NCI-H146 treated with DMSO at 0.1 percent for 48 hours (cell line): ENCODE results near the gene GLIS1.

Experiments used
- DNase-seq: peaks from one replicate; lab custom pipeline; 2025; ENCODE audit not compliant: unreplicated experiment; lab: John Stamatoyannopoulos, UW

Gene GLIS1

DNA sequence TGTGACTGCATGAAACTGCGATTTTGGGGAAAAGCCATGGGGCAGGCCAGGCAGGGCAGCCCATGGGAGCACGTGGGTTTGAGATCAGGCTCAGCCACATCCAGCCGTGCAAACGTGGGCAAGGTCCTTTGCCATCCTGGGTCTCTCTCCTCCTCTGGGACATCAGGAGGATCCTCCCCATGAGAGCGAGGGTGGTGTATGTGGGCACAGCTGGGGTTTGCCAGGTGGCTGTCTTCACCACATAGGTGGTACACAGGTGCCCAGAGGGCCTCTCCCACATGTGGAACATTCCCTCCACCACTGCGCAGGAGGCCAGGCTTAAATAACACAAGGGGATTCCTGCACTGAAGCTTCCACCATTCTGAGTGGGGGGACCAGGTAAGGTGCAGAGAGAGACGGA lies 143.1 kb downstream of the GLIS1 start:
- no peak for DNase-seq

DNA sequence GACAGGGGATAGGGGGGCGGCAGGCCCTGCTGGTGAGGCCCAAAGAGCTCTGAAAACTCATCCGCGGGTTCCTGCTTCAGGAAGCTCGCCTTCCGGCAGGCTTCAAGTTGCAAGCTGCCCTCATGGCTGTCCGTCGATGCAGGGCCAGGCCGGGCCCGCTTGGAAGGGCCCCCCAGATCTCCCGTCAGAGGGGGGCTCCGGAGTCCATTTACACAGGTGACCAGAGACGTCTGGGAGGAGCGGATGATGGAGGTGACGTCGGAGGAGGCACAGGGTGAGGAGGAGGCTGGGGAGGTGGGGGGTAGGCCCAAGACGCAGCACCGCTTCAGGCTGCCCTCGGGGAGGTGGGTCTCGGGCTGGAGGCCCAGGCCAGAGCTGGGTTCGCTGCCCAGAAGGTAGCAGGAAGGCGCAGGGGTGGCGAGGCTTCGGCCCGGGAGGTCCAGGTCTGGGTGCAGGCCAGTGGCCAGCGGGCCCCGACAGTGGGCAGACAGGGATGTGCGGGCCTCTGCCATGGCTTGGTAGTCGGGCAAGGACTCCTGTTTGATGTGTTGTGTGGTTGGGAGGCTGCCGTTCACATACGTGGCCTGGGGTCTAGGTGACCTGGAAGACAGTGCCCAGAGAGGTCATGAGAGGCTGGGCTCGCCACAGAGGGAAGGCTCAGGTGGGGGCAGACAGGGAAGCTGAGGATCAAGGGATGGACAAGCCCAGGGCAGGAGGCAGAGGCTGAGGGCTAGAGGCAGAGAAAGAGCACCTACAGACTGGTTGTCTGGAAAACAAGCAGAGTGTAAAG lies 144.4 kb downstream of the GLIS1 start:
- DNase-seq: no peak

GRCh38 chr1:53593758-53594380 lies 145.1 kb downstream of the GLIS1 start:
- DNase-seq: no peak

DNA sequence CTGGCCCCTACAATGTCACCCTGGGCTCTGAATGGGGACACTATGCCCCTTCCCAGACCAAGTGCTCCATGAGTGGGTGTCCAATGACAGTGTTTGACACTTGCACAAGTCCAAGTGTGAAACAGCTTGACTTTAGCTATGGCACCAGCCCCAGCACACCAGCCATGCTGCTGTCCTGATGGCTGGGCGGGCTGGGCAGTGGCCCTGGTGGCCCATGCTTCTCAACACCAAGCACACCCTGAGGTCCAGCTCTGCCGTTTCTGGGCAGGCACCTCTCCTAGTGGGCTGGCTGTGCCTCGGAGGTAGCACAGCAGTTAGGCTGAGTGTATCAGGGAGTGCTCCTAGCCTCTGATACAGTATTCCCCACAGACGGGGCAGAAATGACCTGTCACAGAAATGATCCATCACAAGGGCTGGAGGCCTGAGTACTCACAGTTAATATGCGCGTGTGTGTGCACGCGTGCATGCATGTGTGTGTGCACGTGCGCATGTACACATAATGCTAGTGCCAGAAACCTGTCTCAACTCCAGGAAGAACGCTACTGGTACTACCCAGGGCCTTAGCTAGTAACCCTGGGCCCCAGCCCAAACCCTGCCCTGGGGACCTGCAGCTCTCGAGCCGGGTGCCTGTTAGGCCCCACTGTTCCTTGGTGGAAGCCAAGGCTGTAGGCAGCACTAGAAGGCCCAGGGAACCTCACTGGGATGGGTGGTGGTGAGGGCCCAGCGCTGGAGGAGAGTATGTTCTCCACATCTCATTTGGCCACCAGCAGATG lies 145.8 kb downstream of the GLIS1 start:
- DNase-seq: no peak

GRCh38 chr1:53592521-53592982 lies 146.4 kb downstream of the GLIS1 start:
- DNase-seq: peak; percentile 6

DNA sequence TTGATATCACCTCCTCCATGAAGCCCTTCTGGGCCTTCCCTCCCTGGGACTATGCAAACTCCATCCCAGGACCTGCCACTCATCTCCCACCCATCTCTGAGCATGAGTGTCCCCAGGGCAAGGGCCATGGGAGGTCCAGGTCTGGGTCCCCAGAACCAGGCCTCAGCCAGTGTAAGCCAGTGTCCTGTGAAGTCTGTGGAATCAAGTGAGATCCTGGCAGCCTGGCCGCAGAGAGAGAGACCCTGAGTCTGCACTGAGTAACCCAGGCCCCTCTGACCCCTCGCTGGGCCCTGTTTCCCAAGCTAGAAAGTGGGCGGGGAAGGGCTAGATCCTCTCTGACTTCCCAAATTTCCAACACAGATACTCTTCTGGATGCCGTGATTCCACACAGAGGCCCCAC lies 147.0 kb downstream of the GLIS1 start:
- no peak for DNase-seq

GRCh38 chr1:53590531-53591515 lies 148.1 kb downstream of the GLIS1 start:
- DNase-seq: no peak

- DNase-seq: no peak
Observed at GRCh38 chr1:53590104-53590503, 148.9 kb downstream of the GLIS1 start.

GRCh38 chr1:53589043-53589887 lies 149.7 kb downstream of the GLIS1 start:
- DNase-seq: no peak

DNA sequence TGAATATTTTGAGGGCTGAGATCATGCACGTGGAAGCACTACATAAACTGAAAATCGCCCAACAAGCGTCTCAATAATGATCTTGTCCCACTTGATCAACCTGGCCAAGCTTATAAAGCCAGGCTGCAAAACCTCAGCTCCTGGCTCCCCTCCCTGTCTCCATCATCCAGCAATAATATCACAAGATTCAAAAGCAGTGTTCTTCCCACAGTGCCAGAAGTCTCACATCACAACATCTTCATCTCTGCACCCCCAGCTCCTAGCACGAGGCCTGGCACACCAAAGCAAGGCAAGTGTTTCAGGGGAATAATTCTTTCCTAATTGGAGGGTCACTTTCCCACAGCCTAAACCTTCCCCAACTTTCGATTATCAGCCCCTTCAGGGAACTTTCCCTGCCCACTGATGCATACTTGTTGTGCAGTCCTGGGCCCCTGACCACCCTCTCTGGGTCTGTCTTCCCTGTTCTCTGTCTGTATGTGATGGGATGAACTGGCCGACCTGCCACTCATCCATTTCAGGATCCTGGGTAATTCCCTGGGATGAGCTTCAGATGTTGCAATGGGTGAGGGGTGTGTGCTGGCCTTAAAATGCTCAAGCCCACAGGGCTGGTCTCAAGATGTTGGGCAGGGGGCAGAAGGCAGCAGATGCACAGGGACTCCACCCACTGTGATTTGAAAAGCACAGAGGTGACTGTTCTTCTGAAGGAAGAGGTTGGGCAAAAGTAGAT lies 150.7 kb downstream of the GLIS1 start:
- DNase-seq: no peak

GRCh38 chr1:53587252-53587988 lies 151.5 kb downstream of the GLIS1 start:
- no peak for DNase-seq

DNA sequence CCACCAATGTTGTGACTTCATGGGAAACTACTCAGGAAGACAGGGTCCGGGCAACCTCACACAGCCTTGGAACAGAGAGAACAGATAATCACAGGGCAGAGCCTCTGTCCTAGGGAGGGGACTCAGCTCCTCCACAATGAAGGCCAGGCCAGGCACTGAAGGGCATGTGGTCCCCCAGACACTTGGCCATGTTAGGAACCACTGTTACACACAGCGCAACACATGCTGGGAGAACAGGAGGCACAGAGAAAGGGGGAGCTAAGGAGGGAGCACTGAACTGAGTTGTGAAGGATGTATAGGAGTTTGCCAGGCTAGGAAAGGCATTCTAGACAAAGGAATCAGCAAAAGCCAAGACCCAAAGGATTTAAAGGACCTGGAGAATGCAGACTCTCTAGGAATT lies 152.2 kb downstream of the GLIS1 start:
- DNase-seq: no peak

- DNase-seq: no peak
Observed at GRCh38 chr1:53585565-53585964, 153.4 kb downstream of the GLIS1 start.

DNA sequence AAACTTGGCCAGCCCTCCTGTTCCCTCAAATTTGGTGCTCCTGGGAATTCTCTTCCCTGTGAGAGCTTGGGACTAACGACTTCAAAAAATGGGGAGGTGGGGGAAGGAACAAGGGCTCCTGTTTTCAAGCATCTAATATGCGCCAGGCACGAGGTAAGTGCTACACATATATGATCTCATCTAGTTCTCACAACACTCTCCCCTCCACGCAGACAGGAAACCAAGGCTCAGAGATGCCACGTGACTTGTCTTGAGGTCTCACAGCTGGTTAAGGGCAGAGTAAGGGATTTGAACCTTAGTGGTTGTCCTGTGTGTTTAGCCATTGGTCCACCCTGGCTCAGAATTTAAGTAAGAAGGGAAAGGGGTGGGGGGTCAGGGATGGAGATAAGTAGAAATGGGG lies 153.8 kb downstream of the GLIS1 start:
- no peak for DNase-seq

- DNase-seq: no peak
Observed at GRCh38 chr1:53584777-53585107, 154.2 kb downstream of the GLIS1 start.

DNA sequence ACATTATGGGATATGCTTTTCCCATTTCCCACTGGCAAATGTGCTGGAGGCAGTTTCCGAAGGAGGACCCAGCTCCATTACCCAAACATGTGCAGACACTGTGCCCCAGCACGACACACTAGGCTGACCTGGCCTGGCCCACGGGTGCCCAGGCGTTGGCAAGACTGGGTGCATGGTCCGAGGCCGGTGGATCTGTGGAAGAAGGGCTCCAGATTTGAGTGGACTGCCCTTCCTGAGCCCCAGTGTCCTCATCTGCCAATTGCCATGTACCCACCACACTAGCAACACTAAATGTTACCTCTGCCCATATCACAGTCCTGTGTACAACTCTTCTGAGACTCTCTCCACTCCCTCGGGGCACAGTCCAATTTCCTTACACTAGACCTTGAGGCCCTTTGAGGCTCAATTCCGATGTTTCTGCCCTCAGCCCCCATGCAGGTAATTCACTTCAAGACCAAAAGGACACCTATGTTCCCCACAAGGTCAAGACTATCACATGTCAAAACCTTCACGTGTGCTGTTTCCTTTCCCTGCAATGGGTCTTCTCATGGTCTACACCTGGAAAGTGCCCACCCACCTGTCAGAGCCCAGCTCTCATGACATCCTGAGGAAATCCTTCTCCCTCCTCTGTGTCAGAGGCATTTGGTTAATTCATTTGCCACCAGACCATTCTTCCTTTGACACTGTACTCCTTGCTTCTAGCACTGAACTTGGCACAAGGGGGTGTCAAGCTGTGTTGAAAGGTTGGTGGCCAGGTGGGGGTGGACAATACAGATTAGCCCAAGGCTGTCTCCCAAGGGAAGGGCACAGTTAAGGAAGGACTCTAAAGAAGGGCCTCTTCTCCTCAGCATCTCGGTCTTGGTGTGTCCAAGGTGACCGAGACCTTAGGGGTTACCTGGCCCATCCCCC lies 154.8 kb downstream of the GLIS1 start:
- no peak for DNase-seq

DNA sequence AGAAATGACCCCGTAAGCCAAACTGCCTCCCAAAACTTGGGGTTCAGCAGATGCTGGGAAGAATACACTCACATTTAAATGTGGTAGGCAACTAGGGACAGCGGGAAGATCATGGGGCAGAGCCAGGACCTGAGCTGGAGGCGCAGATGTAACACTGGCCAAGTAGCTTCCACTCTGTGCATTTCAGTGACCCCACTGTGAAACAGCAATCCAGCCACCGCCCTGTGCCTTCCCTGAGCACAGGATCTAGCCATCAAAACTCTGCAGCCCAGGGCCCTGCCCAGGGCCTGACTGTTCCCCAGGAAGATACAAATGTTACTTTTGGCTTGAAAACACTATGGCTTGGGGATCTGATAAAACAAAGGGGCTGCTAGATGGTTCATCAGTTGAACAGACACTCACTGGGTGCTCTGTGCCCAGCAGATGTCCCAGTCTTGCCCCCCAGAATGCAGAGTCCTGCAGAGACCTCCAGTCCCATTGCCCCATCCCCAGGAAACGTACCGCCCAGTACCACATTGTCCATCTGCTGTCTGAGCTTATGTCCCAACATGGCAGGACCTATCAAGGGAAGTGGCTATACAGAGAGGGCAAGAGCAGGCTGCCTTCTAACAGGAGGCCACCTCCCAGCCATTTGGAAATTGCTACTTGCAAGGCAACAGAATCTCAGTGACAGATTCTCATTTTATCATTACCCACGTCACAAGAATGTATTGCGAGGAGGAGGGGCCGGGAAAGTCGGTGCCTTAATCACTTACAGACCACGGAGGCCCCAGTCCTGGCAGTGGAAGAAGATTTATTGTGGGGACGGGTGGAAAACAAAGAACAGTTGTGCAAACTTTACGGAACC lies 155.7 kb downstream of the GLIS1 start:
- DNase-seq: no peak
